ENCODE data around the gene AGAP2.

AGAP2 gene

DNA sequence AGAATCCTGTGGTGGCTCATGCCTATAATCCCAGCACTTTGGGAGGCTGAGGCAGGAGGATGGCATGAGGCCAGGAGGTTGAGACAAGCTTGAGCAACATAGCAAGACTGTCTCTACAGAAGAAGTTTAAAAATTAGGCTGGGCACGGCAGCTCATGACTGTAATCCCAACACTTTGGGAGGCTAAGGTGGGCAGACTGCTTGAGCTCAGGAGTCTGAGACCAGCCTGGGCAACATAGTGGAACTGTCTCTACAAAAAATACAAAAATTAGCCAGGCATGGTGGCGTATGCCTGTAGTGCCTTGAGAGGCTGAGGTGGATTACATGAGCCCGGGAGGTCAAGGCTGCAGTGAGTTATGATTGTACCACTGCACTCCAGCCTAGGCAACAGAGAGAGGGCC is 29.3 kb upstream of the AGAP2 start:
- no peak for DNase-seq (ENCODE audit: low read depth in 2 of 2)

GRCh38 chr12:57767305-57767698 is 28.8 kb upstream of the AGAP2 start:
- DNase-seq (ENCODE audit: low read depth in 2 of 2): no peak

DNA sequence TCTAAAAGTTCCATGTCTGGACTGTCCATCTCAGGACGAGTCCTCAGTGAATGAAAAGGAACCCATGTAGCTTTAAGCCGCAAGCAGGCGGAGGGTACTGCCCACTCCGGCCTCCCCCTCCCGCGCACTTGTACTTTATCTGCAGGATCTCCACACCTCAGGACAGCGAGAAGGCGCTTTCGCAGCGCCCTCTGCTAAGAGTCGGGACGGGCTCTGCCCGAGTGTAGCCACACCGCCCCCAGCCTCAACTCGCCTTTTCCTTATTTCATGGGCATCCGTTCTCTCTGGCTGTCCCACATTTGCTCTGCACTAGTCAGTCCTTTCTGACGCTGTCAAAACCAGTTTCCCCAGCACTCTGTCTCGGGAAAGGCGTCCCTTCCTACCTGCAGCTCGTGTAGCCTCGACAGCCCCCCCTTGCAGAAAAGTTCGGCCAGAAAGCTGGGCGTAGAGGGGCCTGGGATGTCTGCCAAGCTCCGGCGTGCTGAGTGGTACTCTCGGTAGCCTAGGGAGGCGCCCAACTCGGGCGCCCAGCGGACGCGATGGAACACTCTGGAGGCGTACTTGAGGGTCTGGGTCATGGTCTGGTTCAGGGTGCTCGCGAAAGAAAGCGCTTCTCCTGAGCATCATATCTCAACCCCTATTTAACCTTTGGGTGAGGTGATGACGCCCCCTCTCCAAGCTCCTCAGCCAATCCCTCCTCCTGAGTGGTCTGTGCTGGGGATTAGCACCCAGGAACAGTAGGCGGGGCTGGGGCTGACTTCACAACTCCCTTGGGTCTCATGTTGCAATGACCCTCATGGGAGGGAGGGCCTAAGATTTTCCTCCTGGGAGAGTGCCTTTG is 28.1 kb upstream of the AGAP2 start, which contains the start of gene CYP27B1:
TSS of gene CYP27B1 (minus strand) at position 615 of the 841 bp plus-strand sequence. CDS start at position 578, 37 bp downstream.
- no peak for DNase-seq (ENCODE audit: low read depth in 2 of 2)

DNA sequence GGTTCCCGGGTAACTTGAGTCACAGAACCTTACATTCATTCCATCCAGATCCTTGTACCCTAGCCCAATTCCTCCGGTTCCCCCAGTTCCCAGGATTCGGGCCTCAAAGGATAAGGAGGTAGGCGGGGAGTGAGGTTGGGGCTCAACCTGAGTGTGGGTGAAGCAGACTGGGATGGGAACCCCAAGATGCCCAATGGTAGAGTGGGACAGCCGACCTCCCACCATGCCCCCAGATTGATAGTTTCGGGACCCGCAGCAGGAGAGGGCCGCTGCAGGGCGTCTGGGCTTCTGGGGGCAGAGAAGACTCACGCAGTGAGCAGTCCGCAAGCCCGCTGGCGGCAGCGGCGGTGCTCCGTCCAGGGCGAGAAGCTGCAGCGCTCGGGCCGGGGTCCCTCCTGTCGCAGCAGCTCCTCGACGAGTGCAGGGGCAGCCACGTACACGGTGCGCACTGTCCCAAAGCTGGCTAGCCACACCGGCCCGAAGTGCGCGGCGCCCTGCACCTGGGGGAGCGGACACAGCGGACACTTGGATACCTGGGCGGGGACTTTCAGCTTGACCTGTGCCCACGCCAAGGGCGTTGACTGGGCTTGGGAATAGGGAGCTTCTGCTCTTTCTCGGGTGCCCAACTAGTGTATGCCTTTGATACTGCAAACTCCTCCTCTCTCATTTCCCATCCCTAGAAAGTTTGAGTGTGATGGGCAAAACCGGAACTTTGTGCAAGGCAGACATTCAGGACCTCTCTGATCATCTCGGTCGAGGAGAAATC is 27.3 kb upstream of the AGAP2 start:
- DNase-seq (ENCODE audit: low read depth in 2 of 2): no peak

DNA sequence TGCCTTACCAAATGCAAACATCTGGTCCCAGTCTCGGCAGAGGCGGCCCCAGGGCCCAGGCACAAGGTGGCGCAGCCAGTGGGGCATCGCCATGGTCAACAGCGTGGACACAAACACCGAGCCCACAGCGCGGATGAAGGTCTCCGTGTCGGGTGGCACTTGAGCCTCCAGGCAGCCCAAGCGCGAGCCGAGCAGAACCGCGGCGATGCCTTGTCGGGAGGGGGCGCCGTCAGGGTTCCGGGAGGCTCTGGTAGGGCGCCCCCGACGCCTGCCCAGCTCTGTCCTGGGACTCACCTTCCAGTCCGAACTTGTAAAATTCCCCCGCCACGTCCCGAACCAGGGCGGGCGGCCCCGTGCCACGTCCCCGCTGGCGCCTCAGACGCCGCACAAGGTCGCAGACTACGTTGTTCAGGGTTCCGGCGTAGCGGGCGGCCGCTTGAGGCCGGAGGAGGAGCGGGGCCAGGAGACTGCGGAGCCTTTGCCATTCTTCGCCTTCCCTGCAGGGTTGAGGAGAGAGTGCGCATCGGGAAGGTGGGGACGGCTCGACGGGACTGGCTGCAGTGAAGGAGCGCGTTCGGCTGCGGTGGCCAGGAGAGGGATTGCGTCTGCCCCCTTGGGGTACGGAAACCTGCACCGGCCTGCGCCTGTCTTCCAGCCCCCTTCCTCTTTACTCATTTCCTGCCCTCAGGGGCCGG is 26.6 kb upstream of the AGAP2 start:
- no peak for DNase-seq (ENCODE audit: low read depth in 2 of 2)

DNA sequence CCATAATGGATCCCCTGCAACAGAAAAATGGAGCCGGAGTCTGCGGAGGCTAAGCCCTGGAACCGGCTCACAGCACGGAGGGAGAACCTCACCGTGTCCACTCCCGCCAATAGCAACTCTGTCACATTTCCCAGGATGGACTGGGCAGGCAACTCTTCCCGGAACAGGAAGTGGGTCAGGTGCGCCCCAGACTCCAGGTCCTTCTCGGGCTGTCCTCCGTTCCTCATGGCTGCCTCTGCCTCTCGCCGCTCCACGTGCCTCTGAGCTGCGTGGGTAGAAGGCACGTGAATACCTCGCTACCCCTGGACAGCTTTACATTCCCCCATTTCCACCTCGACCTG is 26.1 kb upstream of the AGAP2 start:
- DNase-seq (ENCODE audit: low read depth in 2 of 2): no peak

DNA sequence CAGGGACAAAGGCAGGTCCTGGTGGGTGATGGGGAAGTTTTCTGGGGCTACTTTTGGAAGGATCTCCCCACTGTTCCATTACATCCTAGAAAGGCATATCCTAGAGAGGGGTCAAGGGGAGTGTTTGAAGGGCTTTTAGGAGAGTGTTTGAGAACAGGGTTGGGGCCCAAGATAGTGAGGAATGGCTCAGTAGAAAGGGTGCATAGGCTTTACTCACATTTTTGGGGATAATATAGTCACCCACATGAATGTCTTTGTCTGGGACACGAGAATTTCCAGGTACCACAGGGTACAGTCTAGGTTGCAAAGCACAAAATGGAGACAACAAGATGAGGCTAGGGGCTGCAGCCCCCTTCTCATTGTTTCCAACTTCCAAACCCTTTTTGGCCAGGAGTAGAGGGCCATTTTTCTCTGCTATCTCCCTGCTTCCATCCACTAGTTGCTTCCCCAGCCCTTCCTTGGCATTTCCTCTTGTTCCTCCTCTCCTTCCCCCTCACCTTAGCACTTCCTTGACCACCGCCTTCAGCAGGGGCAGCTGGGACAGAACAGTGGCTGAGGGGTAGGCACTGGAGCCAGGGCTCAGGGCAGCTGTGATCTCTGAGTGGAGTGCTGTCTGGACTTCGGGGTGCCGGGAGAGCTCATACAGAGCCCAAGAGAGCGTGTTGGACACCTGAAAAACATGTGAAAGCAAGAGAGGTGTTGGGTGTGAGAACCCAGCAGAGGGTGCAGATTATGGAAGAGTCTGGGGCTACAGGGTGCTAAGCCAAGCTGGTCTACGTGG is 25.5 kb upstream of the AGAP2 start:
- no peak for DNase-seq (ENCODE audit: low read depth in 2 of 2)

- no peak for DNase-seq (ENCODE audit: low read depth in 2 of 2)
Observed at GRCh38 chr12:57762463-57762862, 23.9 kb upstream of the AGAP2 start.

- DNase-seq (ENCODE audit: low read depth in 2 of 2): no peak
Observed at GRCh38 chr12:57761391-57761998, 23.0 kb upstream of the AGAP2 start.

DNA sequence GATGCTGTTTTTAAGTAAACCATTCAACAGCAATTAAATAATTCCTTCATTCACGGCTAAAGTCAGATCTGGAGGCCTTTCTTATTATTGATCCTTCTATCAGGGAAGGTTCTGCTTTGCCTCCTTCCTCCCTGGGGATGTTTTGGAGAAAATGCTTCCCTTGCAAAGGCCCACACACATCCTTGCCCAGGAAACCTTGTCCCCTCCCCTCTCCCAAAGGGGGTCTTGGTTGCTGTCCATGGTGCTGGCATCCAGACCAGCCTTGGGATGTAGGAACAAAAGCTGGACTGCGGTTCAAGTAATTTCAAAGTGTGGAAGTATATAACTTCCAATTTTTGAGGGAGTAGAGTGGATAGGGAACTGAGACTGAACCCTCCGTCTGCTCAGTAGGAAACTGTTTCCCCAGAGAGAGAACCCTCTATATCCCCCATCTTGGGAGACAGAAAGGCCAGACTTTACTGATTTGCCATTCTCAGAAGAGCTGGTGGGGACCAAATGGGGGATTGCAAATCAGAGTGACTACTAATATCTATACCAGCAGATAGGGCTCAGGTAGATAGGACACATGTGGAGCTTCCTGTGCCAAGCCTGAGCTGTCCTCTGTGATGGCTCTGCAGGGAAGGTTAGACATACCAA is 21.9 kb upstream of the AGAP2 start:
- no peak for DNase-seq (ENCODE audit: low read depth in 2 of 2)

GRCh38 chr12:57759360-57759980 is 20.9 kb upstream of the AGAP2 start:
- DNase-seq (ENCODE audit: low read depth in 2 of 2): no peak

- no peak for DNase-seq (ENCODE audit: low read depth in 2 of 2)
Observed at GRCh38 chr12:57758552-57759359, 20.2 kb upstream of the AGAP2 start.

DNA sequence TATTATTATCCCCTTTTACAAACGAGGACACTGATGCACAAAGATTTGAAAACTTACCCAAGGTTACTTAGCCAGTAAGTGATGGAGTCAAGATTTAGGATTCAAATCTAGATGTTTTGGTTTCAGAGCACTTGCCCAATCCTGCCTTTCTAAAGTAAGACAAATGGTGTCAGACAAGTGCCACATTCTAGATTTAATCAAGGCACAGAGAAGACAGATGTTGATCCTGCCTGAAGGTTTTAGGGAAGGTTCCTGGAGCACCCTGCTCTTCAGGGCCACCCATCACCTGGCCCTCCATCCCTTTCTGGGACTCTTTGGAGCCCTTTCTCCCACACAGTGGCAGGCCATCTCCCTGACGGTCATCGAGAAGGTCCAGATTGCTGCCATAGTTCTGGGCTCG is 19.2 kb upstream of the AGAP2 start:
- no peak for DNase-seq (ENCODE audit: low read depth in 2 of 2)

DNA sequence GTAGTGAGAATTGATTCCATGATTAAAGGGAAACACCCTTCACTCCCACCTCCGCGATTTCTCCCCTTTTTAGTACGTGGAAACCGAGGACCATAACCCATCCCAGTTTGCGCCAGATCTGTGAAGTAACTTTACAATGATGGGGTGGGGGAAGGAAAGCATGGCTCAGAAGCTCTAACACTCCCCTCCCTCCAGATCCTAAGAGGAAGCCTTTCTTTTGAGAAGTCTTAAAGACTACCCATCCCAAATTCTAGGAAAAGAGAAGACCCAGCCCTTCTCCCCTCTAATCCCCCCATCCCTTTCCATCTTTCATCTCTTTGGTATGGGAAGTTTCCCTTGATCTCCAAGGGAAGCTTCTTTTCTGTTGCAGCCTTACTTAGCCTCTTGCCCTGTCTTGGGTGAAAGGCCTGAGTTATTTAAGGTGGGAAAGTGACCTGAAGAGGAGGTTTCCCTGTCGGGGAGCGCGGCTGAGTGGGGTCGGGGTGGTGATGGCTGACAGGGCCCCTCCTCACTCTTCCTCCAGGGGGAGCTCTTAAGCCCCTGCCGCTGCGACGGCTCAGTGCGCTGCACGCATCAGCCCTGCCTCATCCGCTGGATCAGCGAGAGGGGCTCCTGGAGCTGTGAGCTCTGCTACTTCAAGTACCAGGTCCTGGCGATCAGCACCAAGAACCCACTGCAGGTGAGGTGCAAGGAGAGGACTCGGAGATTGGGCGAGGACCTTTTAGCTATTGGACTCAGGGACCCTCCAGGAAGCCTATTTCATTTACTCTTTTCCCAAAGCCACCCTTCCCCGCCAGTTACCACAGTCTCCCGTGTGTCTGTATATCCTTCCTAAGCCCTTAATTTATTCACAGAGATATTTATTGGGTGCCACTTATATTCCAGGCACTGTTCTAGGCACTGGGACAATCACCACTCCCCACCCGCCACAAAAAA is 18.1 kb upstream of the AGAP2 start:
- peak; percentile 56 to 68 for DNase-seq (ENCODE audit: low read depth in 2 of 2)

GRCh38 chr12:57755454-57756372 is 17.2 kb upstream of the AGAP2 start:
- DNase-seq (ENCODE audit: low read depth in 2 of 2): no peak

DNA sequence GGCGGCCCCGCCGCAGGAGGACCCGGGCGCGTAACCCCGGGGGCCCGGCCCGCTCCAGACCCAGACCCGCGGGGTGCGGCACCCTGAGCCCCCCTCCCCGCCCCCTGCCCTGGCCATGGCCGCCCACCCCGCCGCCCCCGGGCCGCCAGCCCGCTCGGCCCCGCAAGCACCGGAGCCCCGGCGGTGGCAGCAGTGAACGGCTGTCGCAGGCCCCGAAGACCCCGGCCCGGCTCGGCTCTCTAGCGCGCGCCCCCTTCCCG is 16.6 kb upstream of the AGAP2 start:
- DNase-seq (ENCODE audit: low read depth in 2 of 2): no peak

DNA sequence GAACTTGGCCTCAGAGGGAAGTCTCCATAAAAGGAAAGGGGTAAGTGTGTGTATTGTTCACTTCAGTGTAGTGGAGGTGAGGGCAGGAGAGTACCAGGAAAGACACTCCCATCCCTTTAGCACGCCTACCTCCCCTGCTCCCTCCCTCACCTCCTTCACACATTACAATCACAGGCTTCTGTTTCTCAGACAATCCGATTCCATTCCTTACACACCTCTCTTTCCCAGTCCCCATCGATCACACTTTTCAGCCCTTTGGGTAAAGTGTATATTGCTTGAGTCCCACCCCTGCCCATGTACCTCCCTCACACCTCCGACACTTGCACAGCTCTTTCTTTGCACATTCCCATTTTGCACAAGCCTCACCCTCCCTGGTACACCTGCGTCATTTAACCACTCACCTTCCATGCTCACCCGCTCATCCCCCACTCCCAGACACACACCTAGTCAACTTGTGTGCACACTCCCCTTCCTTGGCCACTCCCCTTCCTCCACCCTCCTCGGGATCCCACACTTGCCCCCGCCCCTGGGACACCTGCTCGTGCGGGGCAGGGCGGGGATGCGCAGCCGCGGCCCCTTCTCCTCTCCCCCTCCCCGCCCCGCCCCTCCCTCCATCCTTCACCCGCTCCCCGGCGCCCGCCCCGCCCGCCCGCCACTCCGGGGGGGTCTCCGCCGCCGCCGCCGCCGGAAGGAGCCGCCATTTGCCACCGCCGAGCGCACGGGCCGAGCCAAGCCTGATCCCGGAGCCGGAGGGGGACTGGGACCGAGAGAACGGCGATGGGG is 16.1 kb upstream of the AGAP2 start, which contains the start of gene MARCHF9:
TSS of gene MARCHF9 (plus strand) at position 693 of the 783 bp plus-strand sequence. CDS start 426 bp downstream, outside the sequence.
- DNase-seq (ENCODE audit: low read depth in 2 of 2): peak; percentile 66 to 86

Measured in stimulated activated CD4-positive, alpha-beta T cell treated with anti-CD3 and anti-CD28 coated beads, Interleukin-12 subunit alpha, Interleukin-12 subunit beta, amount 100 ng/mL, for 24 hours (primary cell).